Central memory CD4-positive, alpha-beta T cell (primary cell): ENCODE measurements around the gene GABRD.

Experiments used
- DNase-seq: peaks from one replicate; pipeline ENCODE4 v3.0.0; 2022

GABRD gene

GRCh38 chr1:1986451-1987141, 32.5 kb upstream of the GABRD start:
- DNase-seq = no peak

- no peak for DNase-seq
These were observed 32.0 kb upstream of the GABRD start for GRCh38 chr1:1987142-1987510.

- no peak for DNase-seq
These were observed 30.8 kb upstream of the GABRD start for GRCh38 chr1:1988061-1988945.

GRCh38 chr1:1989102-1989542, 30.0 kb upstream of the GABRD start:
- no peak for DNase-seq

- no peak for DNase-seq
These were observed 29.4 kb upstream of the GABRD start for GRCh38 chr1:1989789-1990188.

DNA sequence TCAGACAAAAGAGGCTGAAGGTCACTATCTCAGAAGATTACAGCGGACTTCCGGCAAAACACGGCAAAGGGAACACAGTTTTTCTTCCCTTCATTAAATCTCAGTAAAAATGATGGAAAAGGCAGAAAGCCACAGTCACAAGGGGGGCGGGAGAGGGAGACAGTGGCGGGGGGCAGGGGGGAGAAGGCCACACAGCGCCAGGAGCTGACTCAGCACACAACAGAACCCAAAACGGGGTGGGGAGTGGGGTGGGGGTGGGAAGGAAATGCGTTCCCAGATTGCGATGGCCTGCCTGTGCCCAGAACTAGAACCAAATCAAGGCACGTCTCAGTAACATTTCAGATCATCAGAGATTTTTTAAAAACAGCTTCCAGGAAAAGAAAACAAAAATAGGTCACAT, 28.9 kb upstream of the GABRD start:
- no peak for DNase-seq

GRCh38 chr1:1994536-1994935, 24.6 kb upstream of the GABRD start:
- DNase-seq = no peak

GRCh38 chr1:1996207-1996651, 22.9 kb upstream of the GABRD start:
- DNase-seq = no peak

DNA sequence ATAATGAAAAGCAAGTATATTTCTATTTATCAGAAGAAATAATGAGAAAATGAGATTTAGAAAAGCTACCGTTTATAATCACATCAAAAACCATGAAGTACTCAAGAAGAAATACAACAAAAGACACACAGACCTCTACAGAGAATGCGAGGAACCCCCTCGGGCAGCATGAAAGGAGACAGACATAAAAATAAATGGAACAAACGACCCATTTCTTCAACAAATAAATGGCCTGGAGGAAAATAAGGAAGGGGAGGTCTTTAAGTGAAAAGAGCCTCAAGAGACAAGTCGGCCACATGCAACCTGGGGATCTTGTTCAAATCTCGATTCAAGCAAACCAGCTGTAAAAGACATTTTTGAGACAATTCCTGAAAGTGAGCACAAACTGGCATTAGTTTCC, 21.6 kb upstream of the GABRD start:
- no peak for DNase-seq

- DNase-seq = no peak
These were observed 18.7 kb upstream of the GABRD start for GRCh38 chr1:2000432-2000831.

- no peak for DNase-seq
These were observed 18.3 kb upstream of the GABRD start for GRCh38 chr1:2000850-2001249.

GRCh38 chr1:2001773-2002411, 17.3 kb upstream of the GABRD start:
- no peak for DNase-seq

- no peak for DNase-seq
These were observed 15.5 kb upstream of the GABRD start, which contains the start of gene CFAP74 for GRCh38 chr1:2003541-2004131. TSS of gene CFAP74 (minus strand) at chr1:2003786. CDS start at chr1:1990956, 12,830 bp downstream.

DNA sequence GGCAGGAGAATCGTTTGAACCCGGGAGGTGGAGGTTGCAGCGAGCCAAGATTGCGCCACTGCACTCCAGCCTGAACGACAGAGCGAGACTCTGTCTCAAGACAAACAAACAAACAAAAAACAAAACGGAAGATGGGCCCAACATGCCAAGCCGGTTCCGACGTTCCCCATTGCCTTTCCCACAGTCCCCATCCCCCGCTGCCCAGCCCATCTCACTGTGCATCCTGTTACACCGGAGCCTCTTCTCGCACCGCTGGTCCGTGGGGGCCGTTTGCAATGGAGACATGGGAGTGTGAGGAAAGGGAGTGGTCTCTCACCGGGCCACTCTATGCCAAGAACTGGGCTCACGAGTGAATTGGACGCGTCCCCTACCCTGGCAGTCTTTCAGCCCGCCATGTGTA, 14.3 kb upstream of the GABRD start:
- DNase-seq = no peak

DNA sequence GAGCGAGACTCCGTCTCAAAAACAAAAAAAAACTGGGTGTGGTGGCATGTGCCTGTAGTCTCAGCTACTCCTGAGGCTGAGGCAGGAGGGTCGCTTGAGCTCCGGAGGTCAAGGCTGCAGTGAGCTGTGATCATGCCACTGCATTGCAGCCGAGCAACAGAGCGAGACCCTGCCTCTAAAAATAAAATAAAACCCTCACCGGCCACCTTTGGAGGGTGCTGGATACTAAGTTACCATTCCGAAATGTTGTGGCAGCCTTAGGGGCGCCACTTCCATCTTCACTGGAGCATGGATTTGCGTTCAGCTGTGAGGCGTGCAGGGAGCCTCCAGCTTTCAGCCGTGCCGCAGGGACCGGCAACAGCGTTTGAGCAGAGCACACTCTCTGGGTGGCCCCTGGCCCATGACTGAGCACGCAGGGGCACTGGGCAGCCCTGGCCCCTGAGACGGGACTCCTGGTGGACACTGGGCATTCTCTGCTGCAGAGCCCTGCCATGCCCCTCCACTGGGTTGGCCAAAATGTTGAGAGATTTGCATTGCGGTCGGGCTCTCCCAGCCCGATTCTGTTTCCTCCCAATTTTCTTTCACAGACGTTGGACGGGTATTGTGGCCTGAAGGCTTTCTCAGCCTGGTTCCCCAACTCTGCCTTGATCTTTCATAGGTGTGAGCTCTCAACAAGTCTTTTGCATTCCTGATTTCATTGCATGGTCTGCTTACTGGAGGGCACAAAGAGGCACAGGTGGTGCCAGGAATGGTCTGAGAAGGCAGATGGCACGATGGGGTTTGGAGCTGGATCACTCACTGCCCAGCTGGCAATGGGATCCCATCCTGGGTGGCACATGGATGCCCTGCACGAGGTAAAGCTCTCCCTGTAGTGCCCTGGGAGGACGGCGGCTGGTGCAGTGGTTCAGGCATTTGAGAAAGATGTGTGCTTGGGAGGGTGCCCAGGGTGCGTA, 9.8 kb upstream of the GABRD start:
- DNase-seq = no peak

DNA sequence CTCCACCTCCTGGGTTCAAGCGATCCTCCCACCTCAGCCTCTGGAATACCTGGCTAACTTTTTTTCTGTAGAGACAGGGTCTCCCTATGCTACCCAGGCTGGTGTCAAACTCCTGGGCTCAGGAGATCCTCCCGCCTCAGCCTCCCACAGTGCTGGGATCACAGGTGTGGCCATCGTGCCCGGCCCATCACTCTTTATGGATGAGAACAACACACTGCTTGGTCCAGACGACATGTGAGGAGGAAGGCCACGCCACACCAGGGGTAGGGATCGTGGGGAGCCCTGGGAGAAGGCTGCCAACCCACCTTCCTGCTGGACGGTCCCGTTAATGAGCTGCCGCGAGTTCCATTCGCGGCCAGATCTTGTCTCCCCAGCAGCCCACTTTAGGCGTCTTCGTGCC, 5.0 kb upstream of the GABRD start:
- DNase-seq = no peak

DNA sequence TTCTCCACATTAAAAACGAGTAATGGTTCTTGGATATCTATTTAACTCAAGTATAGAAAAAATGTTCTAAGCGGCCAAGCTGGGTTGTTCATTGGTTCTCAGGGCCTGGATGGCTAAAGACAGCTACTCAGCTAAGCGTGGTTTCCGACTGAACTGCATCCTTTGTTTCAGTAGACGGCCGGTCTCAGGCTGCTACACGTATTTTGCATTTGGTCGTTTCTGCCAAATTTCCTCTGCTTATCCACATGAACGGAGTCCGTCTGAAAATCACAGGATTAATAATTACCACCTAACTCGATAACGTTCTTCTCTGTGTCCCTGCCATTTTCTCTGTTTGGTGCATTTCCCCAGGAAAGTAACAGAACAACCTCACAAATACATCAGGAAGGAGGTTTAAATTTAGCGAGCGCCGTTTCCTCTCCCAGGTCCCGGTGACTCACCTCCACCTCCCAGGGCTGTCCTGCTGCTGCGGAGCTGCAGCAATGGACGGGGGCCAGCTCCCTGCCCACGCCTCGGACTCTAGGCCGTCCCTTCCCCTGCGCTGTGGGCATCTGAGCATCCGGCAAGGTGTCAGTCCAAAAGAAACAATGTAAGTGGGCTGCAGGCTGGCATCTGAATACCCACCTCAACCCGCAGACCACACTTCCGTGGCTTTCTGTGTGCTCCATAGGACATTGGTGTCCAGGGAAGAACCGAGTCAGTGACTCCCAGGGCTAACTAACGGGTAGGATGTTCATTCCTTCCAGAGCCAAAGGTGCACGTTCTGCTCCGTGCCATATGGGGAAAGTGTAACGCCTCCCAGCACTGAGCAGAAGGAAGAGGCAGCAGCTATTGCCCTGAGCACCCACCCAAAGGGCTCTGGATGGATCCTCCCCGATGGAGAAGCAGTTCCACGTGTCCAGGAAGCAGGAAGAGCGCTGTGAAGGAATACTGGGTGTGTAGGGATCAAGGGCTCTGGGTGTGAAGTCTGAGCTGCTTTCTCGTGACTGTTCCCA, 4.1 kb upstream of the GABRD start:
- DNase-seq = no peak

DNA sequence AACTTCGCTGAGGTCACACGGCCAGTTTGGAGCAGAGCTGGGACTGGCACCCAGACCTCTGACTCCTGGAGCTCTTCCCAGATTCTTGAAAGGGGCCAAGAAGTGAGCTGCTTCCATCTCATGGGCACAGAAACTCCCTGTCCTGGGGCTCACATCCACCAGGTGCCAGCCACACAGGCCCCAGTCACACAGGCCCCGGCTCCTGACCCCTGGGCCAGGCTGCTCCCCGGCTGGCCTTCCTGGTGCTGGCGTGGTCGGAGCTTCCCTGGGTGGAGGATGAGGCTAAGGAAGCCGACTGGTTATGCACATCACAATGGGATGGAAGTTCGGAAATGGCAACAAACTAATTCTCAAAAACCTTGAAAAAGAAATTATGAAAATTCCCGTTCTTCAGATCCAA, 3.0 kb upstream of the GABRD start:
- DNase-seq = no peak

DNA sequence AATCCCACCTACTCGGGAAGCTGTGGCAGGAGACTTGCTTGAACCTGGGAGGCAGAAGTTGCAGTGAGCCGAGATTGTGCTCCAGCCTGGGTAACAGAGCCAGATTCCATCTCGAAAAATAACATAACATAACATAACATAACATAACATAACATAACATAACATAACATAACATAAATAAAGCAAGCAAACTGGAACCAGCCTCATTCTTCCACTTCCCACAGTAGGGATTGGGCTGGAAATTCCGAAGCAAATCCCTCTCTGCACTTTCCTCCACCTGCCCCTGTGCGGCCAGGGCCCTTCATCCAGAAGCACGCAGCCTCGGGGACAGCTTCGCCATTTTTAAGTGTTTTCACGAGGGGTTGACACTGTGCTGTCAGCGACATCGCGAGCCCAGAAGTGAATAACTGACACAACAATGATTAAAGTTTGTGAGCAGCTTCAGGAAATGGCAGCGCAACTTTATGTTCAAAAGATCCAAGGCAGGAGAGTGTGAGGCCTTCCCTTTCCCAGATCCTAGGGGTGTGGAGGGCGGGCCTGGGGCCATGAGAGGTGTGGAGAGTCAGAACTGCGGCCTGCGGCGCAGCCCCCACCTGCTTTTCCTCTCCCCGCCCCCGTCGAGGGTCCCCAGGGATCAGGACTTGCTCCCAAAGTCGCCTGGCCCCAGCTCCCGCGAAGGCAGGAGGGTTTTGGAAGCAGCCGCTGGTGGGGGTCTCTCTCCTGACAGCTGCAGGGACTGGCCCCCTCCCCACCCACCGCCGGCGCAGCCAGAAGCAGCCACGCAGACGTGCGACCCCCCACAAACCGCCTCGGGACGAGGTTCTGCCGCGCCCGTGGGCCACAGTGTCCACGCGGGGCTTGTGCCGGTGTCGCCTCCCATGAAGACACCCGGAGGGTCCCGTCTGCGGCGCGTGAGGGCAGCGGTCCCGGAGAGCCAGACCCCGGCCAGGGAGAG, 651 bp upstream of the GABRD start:
- no peak for DNase-seq
